Measurements from ENCODE around the gene POLA1.

GRCh38 chrX:24646006-24646405, 47.7 kb upstream of the POLA1 start:
- no peak for TF ChIP-seq POLR2A (IDR thresholded peaks at IDR 0.05)
- TF ChIP-seq, protein P1, sequence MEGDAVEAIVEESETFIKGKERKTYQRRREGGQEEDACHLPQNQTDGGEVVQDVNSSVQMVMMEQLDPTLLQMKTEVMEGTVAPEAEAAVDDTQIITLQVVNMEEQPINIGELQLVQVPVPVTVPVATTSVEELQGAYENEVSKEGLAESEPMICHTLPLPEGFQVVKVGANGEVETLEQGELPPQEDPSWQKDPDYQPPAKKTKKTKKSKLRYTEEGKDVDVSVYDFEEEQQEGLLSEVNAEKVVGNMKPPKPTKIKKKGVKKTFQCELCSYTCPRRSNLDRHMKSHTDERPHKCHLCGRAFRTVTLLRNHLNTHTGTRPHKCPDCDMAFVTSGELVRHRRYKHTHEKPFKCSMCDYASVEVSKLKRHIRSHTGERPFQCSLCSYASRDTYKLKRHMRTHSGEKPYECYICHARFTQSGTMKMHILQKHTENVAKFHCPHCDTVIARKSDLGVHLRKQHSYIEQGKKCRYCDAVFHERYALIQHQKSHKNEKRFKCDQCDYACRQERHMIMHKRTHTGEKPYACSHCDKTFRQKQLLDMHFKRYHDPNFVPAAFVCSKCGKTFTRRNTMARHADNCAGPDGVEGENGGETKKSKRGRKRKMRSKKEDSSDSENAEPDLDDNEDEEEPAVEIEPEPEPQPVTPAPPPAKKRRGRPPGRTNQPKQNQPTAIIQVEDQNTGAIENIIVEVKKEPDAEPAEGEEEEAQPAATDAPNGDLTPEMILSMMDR (IDR thresholded peaks at IDR 0.05) = no peak
